Neural progenitor cell (in vitro differentiated cells): ENCODE data around the gene DCST2. TPM values are rescaled to one million over a fixed set of nuclear protein-coding genes. Genes with fewer than 3 reads are reported as not detected.

Source experiments
- DNase-seq: peaks from one replicate; pipeline ENCODE4 v3.0.0-alpha.2; 2016; ENCODE audit warnings: low spot score
- H2AFZ ChIP-seq: fragments of 200-600 bp; sonication (generic); replicated peaks from 2 replicates; pipeline ENCODE4 v1.6.1; 2016; ENCODE audit warnings: antibody characterized with exemption
- H3F3A ChIP-seq: fragments of 200-600 bp; sonication (generic); 2 replicates; pipeline ENCODE4 v1.6.1; 2016; ENCODE audit warnings: antibody characterized with exemption, low read depth
- H3K27ac ChIP-seq: fragments of 200-600 bp; sonication (generic); 2 replicates; pipeline ENCODE4 v1.5.1; 2016; ENCODE audit warnings: mild to moderate bottlenecking
- H3K27me3 ChIP-seq: fragments of 200-600 bp; sonication (generic); 2 replicates; pipeline ENCODE4 v1.6.1; 2016; ENCODE audit warnings: mild to moderate bottlenecking, moderate library complexity
- H3K36me3 ChIP-seq: fragments of 200-600 bp; sonication (generic); 2 replicates; pipeline ENCODE4 v1.5.1; 2016
- H3K4me1 ChIP-seq: fragments of 200-600 bp; sonication (generic); 2 replicates; pipeline ENCODE4 v1.6.1; 2016; ENCODE audit warnings: mixed run types
- H3K4me2 ChIP-seq: fragments of 200-600 bp; sonication (generic); 2 replicates; pipeline ENCODE4 v1.6.1; 2016
- H3K4me3 ChIP-seq: fragments of 200-600 bp; sonication (generic); 2 replicates; pipeline ENCODE4 v1.5.1; 2016
- H3K79me2 ChIP-seq: fragments of 200-600 bp; sonication (generic); 2 replicates; pipeline ENCODE4 v1.6.1; 2016; ENCODE audit warnings: low read depth
- H3K9ac ChIP-seq: fragments of 200-600 bp; sonication (generic); 2 replicates; pipeline ENCODE4 v1.6.1; 2016
- H3K9me3 ChIP-seq: fragments of 200-600 bp; sonication (generic); 2 replicates; pipeline ENCODE4 v1.5.1; 2016; ENCODE audit warnings: low read depth
- H4K20me1 ChIP-seq: fragments of 200-600 bp; sonication (generic); 2 replicates; pipeline ENCODE4 v1.6.1; 2016; ENCODE audit warnings: low read depth
- H3K27ac Mint-ChIP-seq: 3 replicates; pipeline ENCODE4 v1.8.0; 2021; ENCODE audit warnings: mixed read lengths
- H3K27me3 Mint-ChIP-seq: 2 replicates; pipeline ENCODE4 v1.8.0; 2022; ENCODE audit warnings: low read depth, mild to moderate bottlenecking, inconsistent platforms, moderate library complexity, mixed read lengths; ENCODE audit not compliant: insufficient read depth
- H3K36me3 Mint-ChIP-seq: 3 replicates; pipeline ENCODE4 v1.8.0; 2021; ENCODE audit warnings: mixed read lengths
- H3K4me1 Mint-ChIP-seq: 3 replicates; pipeline ENCODE4 v1.8.0; 2021; ENCODE audit warnings: mixed read lengths
- H3K4me3 Mint-ChIP-seq: 3 replicates; pipeline ENCODE4 v1.8.0; 2021; ENCODE audit warnings: mild to moderate bottlenecking, moderate library complexity, mixed read lengths
- H3K9me3 Mint-ChIP-seq: 3 replicates; pipeline ENCODE4 v1.8.0; 2020; ENCODE audit warnings: mixed read lengths
- EZH2 ChIP-seq: fragments of 200-600 bp; sonication (generic); IDR thresholded peaks from 2 replicates; pipeline ENCODE4 v1.6.1; 2017; ENCODE audit warnings: antibody characterized with exemption, mild to moderate bottlenecking, moderate library complexity
- EZH2phosphoT487 ChIP-seq: fragments of 200-600 bp; sonication (generic); IDR thresholded peaks from 2 replicates; pipeline ENCODE4 v1.6.1; 2017; ENCODE audit warnings: antibody characterized with exemption
- total RNA-seq: library from RNA; depleted of rRNA; stranded (reverse); fragments of >200 nt; gene quantifications from 2 replicates; pipeline ENCODE4 v1.2.3, GENCODE V29; 2015; ENCODE audit warnings: low replicate concordance
- TF ChIP-seq, protein P1 (sequence below): fragments of 200-600 bp; sonication (generic); IDR thresholded peaks from 2 replicates; pipeline ENCODE4 v1.5.1; 2017; ENCODE audit warnings: antibody characterized with exemption, mild to moderate bottlenecking

DCST2 gene
- total RNA-seq, 1 donor from 2014 or later: 1.8 TPM

DNA sequence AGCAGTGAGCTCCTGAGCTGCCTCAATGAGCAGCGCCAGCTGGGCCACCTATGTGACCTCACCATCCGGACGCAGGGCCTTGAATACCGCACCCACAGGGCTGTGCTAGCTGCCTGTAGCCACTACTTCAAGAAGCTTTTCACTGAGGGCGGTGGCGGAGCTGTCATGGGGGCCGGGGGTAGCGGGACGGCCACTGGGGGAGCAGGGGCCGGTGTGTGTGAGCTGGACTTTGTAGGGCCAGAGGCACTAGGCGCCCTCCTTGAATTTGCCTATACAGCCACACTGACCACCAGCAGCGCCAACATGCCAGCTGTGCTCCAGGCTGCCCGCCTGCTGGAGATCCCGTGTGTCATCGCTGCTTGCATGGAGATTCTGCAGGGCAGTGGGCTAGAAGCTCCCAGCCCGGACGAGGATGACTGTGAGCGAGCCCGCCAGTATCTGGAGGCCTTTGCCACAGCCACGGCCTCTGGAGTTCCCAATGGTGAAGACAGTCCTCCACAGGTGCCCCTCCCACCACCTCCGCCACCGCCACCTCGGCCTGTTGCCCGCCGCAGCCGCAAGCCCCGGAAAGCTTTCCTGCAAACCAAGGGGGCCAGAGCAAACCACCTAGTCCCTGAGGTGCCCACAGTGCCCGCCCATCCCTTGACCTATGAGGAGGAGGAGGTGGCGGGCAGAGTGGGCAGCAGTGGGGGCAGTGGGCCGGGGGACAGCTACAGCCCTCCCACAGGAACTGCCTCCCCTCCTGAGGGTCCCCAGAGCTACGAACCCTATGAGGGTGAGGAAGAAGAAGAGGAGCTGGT is 18.7 kb downstream of the DCST2 start:
- DNase-seq: no peak
- no peak for TF ChIP-seq EZH2phosphoT487
- TF ChIP-seq, protein P1, sequence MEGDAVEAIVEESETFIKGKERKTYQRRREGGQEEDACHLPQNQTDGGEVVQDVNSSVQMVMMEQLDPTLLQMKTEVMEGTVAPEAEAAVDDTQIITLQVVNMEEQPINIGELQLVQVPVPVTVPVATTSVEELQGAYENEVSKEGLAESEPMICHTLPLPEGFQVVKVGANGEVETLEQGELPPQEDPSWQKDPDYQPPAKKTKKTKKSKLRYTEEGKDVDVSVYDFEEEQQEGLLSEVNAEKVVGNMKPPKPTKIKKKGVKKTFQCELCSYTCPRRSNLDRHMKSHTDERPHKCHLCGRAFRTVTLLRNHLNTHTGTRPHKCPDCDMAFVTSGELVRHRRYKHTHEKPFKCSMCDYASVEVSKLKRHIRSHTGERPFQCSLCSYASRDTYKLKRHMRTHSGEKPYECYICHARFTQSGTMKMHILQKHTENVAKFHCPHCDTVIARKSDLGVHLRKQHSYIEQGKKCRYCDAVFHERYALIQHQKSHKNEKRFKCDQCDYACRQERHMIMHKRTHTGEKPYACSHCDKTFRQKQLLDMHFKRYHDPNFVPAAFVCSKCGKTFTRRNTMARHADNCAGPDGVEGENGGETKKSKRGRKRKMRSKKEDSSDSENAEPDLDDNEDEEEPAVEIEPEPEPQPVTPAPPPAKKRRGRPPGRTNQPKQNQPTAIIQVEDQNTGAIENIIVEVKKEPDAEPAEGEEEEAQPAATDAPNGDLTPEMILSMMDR: no peak
- Histone ChIP-seq H3K9me3 (no peaks in the 10 kb centered on the region), H2AFZ (no peak overlapping the region), H3K27ac (no peak overlapping the region), H3K79me2 (peaks cover 15% of the 10 kb centered on the region), H3K27me3 (no peaks in the 10 kb centered on the region), H4K20me1 (peaks cover 5% of the 10 kb centered on the region), H3K36me3 (no peaks in the 10 kb centered on the region), H3K9ac (no peak overlapping the region), H3K4me1 (peaks cover 47% of the 10 kb centered on the region), H3F3A (peaks cover 37% of the 10 kb centered on the region), H3K4me3 (no peak overlapping the region), H3K4me2 (no peak overlapping the region)
- Mint-ChIP-seq H3K4me3 (no peak overlapping the region), H3K27ac (no peak overlapping the region), H3K27me3 (peaks cover 7% of the 10 kb centered on the region), H3K36me3 (peaks cover 2% of the 10 kb centered on the region), H3K4me1 (peaks cover 40% of the 10 kb centered on the region), H3K9me3 (no peaks in the 10 kb centered on the region)

DNA sequence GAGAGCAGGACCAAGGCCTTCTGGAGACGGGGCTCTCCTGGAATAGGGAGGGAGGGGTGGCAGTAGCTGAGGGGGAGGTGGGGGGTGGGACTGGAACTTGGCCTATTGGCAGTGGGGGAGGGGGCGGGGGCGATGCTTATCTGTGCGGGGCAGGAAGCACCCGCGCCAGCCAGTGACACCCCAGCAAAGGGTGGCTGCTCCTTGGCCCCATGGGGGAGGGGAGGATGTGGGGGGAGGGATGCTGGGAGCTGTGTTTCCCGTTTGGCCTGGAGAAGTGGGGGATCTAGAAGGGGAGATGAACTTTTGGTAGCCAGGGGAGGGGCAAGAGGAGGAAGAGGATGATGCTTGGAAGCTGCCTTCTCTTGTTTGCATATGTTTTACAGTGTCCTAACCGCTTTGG is 19.9 kb downstream of the DCST2 start:
- Histone ChIP-seq H3K4me1 (peaks cover 40% of the 10 kb centered on the region), H3K4me2 (no peak overlapping the region), H2AFZ (no peak overlapping the region), H3K79me2 (peaks cover 15% of the 10 kb centered on the region), H3K4me3 (no peak overlapping the region), H4K20me1 (no peaks in the 10 kb centered on the region), H3K36me3 (no peaks in the 10 kb centered on the region), H3K9ac (no peak overlapping the region), H3K27ac (no peak overlapping the region), H3F3A (peaks cover 26% of the 10 kb centered on the region), H3K27me3 (no peaks in the 10 kb centered on the region), H3K9me3 (no peaks in the 10 kb centered on the region)
- Mint-ChIP-seq H3K27ac (no peak overlapping the region), H3K36me3 (peaks cover 2% of the 10 kb centered on the region), H3K9me3 (no peaks in the 10 kb centered on the region), H3K27me3 (peaks cover 7% of the 10 kb centered on the region), H3K4me1 (peaks cover 30% of the 10 kb centered on the region), H3K4me3 (no peak overlapping the region)
- TF ChIP-seq EZH2: no peak
- TF ChIP-seq EZH2phosphoT487: no peak
- TF ChIP-seq, protein P1: no peak
- DNase-seq: no peak

DNA sequence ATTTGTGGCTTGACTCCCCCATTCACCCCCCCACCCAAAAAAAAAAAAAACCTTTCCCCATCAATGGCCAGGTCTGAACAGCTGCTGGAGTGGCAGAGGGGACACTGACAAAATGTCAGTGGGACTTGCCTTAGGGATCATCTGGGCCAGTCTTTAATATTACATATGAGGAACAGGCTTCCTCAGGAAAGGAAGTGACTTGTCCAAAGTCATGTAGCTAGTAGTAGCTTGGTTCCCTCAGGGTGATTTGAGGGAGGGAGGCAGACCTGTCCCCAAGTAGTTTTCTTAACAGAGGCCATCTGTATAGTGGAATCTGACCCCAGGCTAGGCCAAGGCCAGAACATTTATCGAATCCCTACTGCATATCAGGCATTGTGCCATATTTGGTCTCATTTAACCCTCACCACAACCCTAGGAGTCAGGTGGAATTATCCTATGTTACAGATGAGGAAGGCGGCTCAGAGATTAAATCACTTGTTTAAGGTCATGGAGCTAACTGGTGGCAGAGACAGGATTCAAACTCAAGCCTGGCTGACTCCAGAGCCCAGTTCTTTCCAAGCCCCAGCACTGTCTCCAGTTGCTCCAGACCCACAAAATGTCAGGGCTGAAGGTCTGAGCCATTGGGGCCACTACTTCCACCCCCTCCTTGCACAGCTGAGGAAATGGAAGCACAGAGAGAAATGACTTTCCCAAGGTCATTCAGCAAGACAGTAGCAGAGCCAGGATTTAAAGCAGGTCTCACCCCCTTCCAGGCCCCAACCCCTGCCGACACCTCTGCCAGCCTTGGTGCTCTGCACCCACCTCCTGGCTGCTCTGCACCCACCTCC is 20.6 kb downstream of the DCST2 start:
- Histone ChIP-seq H3K9ac (no peak overlapping the region), H3K79me2 (peaks cover 15% of the 10 kb centered on the region), H2AFZ (no peak overlapping the region), H3K4me1 (peaks cover 40% of the 10 kb centered on the region), H3K27me3 (no peaks in the 10 kb centered on the region), H3K4me3 (no peak overlapping the region), H3K27ac (no peak overlapping the region), H3K36me3 (no peaks in the 10 kb centered on the region), H4K20me1 (no peaks in the 10 kb centered on the region), H3K9me3 (no peaks in the 10 kb centered on the region), H3F3A (peaks cover 22% of the 10 kb centered on the region), H3K4me2 (peak overlapping the region; percentile 61)
- Mint-ChIP-seq H3K27me3 (peaks cover 2% of the 10 kb centered on the region), H3K4me3 (no peak overlapping the region), H3K27ac (peak overlapping the region; percentile 87), H3K36me3 (peaks cover 2% of the 10 kb centered on the region), H3K9me3 (no peaks in the 10 kb centered on the region), H3K4me1 (peaks cover 27% of the 10 kb centered on the region)
- DNase-seq: no peak
- TF ChIP-seq EZH2 (no peak), EZH2phosphoT487 (no peak)
- TF ChIP-seq, protein P1: no peak
